NT2/D1 (cell line): Measurements from ENCODE around the gene PCDHGB1.

Experiments used
- SUZ12 ChIP-seq: IDR thresholded peaks from 2 replicates; pipeline ENCODE4 v1.6.1; 2011; ENCODE audit not compliant: insufficient read length, insufficient read depth; ENCODE audit errors: extremely low read depth
- YY1 ChIP-seq: IDR thresholded peaks from 2 replicates; pipeline ENCODE4 v1.6.1; 2011; ENCODE audit not compliant: insufficient read length, insufficient read depth
- ZNF274 ChIP-seq: IDR thresholded peaks from 2 replicates; pipeline ENCODE4 v1.6.1; 2011; ENCODE audit warnings: mild to moderate bottlenecking, low read depth, low read length

GRCh38 chr5:141342773-141343172 lies 7.1 kb upstream of the PCDHGB1 start:
- TF ChIP-seq YY1 = no peak
- TF ChIP-seq ZNF274 = no peak
- no peak for TF ChIP-seq SUZ12
